K562 (cell line): ENCODE data around the gene HMGXB3. TPM values are rescaled to one million over a fixed set of nuclear protein-coding genes. Genes with fewer than 3 reads are reported as not detected.

Source experiments
- ADNP ChIP-seq: fragments of 200-800 bp; sonication (Bioruptor generic); IDR thresholded peaks from 2 replicates; pipeline ENCODE4 v1.6.1; 2016; ENCODE audit warnings: missing genetic modification characterization, missing compliant biosample characterization
- ARID2 ChIP-seq: fragments of 450-650 bp; IDR thresholded peaks from 2 replicates; pipeline ENCODE4 v1.6.1; 2017; ENCODE audit warnings: antibody characterized with exemption, mild to moderate bottlenecking
- CCAR2 ChIP-seq: fragments of 200-400 bp; formaldehyde crosslinking; IDR thresholded peaks from 2 replicates; pipeline ENCODE4 v1.6.1; 2017; ENCODE audit warnings: mild to moderate bottlenecking, low read depth, low read length
- CEBPG ChIP-seq, 3 experiments: fragments of 200-800 bp in 1 of 3; sonication (Bioruptor generic) in 1 of 3; sonication (generic) in 1 of 3; formaldehyde crosslinking in 1 of 3; IDR thresholded peaks in 2 of 3; conservative IDR thresholded peaks in 1 of 3; 2 replicates each; pipeline versions ENCODE4 v1.6.1 to v1.8.0; 2016 to 2022; ENCODE audit warnings: missing compliant biosample characterization in 2 of 3, missing genetic modification characterization in 2 of 3, mild to moderate bottlenecking in 1 of 3, missing genetic modification reagents in 1 of 3
- EP400 ChIP-seq: fragments of 450-650 bp; IDR thresholded peaks from 2 replicates; pipeline ENCODE4 v1.6.1; 2017; ENCODE audit warnings: antibody characterized with exemption, mild to moderate bottlenecking, moderate library complexity
- GTF2A2 ChIP-seq: IDR thresholded peaks from 2 replicates; pipeline ENCODE4 v1.6.1; 2016; ENCODE audit warnings: mild to moderate bottlenecking, missing genetic modification characterization, missing compliant biosample characterization
- GTF2B ChIP-seq: IDR thresholded peaks from 2 replicates; pipeline ENCODE4 v1.6.1; 2011; ENCODE audit not compliant: insufficient read length; ENCODE audit errors: extremely low read depth
- MCM3 ChIP-seq: fragments of 450-650 bp; IDR thresholded peaks from 2 replicates; pipeline ENCODE4 v1.6.1; 2016
- MTA2 ChIP-seq: fragments of 450-650 bp; IDR thresholded peaks from 2 replicates; pipeline ENCODE4 v1.6.1; 2016; ENCODE audit warnings: low read depth
- PRMT5 ChIP-seq: sonication (generic); formaldehyde crosslinking; IDR thresholded peaks from 2 replicates; pipeline ENCODE4 v1.5.0; 2020; ENCODE audit warnings: missing genetic modification reagents
- PTRF ChIP-seq: fragments of 450-650 bp; IDR thresholded peaks from 2 replicates; pipeline ENCODE4 v1.6.1; 2016; ENCODE audit warnings: mild to moderate bottlenecking, missing genetic modification characterization, missing compliant biosample characterization
- TFAM ChIP-seq: fragments of 250-450 bp; sonication (Bioruptor Pico); conservative IDR thresholded peaks from 2 replicates; pipeline ENCODE4 v1.5.0; 2021; ENCODE audit warnings: mild to moderate bottlenecking, moderate library complexity
- USF1 ChIP-seq: sonication (generic); formaldehyde crosslinking; IDR thresholded peaks from 2 replicates; pipeline ENCODE4 v1.9.0; 2022; ENCODE audit warnings: mild to moderate bottlenecking, missing genetic modification reagents
- YBX1 ChIP-seq: fragments of 450-650 bp; IDR thresholded peaks from 2 replicates; pipeline ENCODE4 v1.7.1; 2016; ENCODE audit warnings: mild to moderate bottlenecking
- ZBTB26 ChIP-seq: fragments of 450-650 bp; formaldehyde crosslinking; IDR thresholded peaks from 2 replicates; pipeline ENCODE4 v1.4.0; 2022; ENCODE audit warnings: missing genetic modification characterization
- ZNF143 ChIP-seq: sonication (generic); formaldehyde crosslinking; IDR thresholded peaks from 2 replicates; pipeline ENCODE4 v1.9.0; 2022; ENCODE audit warnings: mild to moderate bottlenecking, missing genetic modification reagents
- ZNF583 ChIP-seq: fragments of 250-450 bp; sonication (Bioruptor Pico); IDR thresholded peaks from 2 replicates; pipeline ENCODE4 v1.4.0; 2020
- ZNF717 ChIP-seq: fragments of 250-450 bp; sonication (Bioruptor Pico); IDR thresholded peaks from 2 replicates; pipeline ENCODE4 v1.5.0; 2021
- ZZZ3 ChIP-seq: fragments of 450-650 bp; IDR thresholded peaks from 2 replicates; pipeline ENCODE4 v1.6.1; 2016; ENCODE audit warnings: antibody characterized with exemption, mild to moderate bottlenecking, moderate library complexity
- polyA plus RNA-seq, 8 experiments: library from polyadenylated mRNA; depleted of rRNA in 4 of 8; stranded (reverse) in 5 of 8; unstranded in 3 of 8; fragments of >200 nt; fragmentation: Nextera tagmentation in 2 of 8; fragmentation: Illumina TruSeq in 1 of 8; extraction: Ambion mirVana in 2 of 8; extraction: Trizol in 1 of 8; gene quantifications; 2 replicates each; pipeline versions ENCODE4 v1.2.1 to v1.2.3, GENCODE V29; 2011 to 2014; ENCODE audit warnings: inconsistent platforms in 1 of 8, missing spikeins in 1 of 8
- total RNA-seq, 7 experiments: library from RNA; depleted of rRNA in 6 of 7; stranded (reverse); fragments of >200 nt in 6 of 7; fragmentation: Illumina TruSeq in 2 of 7; extraction: Trizol in 2 of 7; gene quantifications; 2 replicates each; pipeline versions ENCODE4 v1.2.1 to v1.2.3, GENCODE V29; 2011 to 2021; ENCODE audit warnings: low replicate concordance in 1 of 7
- TF ChIP-seq, protein P1 (sequence below): fragments of 450-650 bp; IDR thresholded peaks from 2 replicates; pipeline ENCODE4 v1.6.1; 2016; ENCODE audit warnings: low read depth, mild to moderate bottlenecking, moderate library complexity
- TF ChIP-seq, protein P2 (sequence below), 3 experiments: IDR thresholded peaks in 2 of 3; conservative IDR thresholded peaks in 1 of 3; 2 replicates each; pipeline ENCODE4 v1.5.1; 2011 to 2012; ENCODE audit warnings: low read length in 3 of 3, mild to moderate bottlenecking in 3 of 3, control low read depth in 2 of 3, improper control_type of control experiment in 1 of 3, inconsistent platforms in 1 of 3, low read depth in 1 of 3, mixed read lengths in 1 of 3, moderate library complexity in 1 of 3; ENCODE audit not compliant: insufficient read depth in 2 of 3
- TF ChIP-seq, protein P3 (sequence below): sonication (generic); formaldehyde crosslinking; IDR thresholded peaks from 2 replicates; pipeline ENCODE4 v1.8.0; 2022; ENCODE audit warnings: mild to moderate bottlenecking, missing genetic modification reagents

The HMGXB3 gene
- total and polyA plus RNA-seq, 9 of the 15 experiments (the other 6 are each of a cell fraction or from before 2014, with no cell fraction given) = 1.8 to 44.1 (median 32.2) TPM

DNA sequence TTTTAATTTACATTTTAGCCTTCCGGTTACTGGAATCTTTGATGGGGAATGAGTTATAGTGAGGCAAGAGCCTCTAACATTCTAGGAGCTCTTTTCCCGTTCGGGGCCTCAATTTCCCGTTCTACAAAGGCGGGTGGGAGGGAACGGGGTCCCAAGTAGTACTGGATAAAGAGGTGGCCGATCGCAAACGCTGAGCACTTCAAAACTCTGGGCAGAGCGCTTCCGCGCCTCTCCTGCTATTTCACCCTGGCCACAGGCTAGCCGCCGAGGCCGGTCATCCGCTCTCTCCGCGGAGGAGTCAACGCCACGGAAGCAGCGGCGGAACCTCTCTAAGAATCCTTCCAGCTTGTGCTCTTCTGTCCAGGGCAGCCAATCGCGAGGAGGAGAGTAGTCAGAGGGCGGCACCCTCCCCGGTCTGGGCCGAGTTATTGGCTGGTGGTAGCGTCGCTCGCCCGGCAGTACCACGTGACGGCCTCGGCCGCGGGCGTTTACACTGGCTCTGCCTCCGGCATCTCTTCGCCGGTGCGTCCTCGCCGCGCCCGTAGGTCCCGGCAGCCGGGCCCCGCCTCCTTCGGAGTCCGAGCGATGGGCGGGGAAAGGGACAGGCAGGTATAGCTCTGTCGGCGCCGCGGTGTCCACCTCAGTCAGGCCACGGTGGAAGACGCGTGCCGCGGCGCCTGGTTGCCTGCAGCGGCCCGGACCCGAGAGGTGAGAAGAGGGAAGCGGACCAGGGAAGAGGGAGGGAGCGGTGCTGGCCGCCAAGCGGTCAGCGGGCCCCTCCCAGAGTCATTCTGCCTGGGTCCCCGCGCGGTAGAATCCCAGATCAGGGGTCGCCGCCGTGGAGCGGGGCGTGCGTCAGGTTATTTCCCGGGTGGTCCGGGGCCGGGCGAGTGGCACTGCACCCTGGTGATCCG is 40.0 kb upstream of the HMGXB3 start, which contains the start of gene SLC26A2 (continued):
- TF ChIP-seq, protein P1, sequence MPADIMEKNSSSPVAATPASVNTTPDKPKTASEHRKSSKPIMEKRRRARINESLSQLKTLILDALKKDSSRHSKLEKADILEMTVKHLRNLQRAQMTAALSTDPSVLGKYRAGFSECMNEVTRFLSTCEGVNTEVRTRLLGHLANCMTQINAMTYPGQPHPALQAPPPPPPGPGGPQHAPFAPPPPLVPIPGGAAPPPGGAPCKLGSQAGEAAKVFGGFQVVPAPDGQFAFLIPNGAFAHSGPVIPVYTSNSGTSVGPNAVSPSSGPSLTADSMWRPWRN = no peak
- TF ChIP-seq, protein P2, sequence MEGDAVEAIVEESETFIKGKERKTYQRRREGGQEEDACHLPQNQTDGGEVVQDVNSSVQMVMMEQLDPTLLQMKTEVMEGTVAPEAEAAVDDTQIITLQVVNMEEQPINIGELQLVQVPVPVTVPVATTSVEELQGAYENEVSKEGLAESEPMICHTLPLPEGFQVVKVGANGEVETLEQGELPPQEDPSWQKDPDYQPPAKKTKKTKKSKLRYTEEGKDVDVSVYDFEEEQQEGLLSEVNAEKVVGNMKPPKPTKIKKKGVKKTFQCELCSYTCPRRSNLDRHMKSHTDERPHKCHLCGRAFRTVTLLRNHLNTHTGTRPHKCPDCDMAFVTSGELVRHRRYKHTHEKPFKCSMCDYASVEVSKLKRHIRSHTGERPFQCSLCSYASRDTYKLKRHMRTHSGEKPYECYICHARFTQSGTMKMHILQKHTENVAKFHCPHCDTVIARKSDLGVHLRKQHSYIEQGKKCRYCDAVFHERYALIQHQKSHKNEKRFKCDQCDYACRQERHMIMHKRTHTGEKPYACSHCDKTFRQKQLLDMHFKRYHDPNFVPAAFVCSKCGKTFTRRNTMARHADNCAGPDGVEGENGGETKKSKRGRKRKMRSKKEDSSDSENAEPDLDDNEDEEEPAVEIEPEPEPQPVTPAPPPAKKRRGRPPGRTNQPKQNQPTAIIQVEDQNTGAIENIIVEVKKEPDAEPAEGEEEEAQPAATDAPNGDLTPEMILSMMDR (IDR thresholded peaks at IDR 0.05 in 2 of 3, conservative IDR thresholded peaks at IDR 0.05 in 1 of 3; ENCODE audit: insufficient read depth in 2 of 3, low read depth in 1 of 3, low read length in 3 of 3) = no peak
- no peak for TF ChIP-seq ZNF717 (CRISPR knock-in tag)
- no peak for TF ChIP-seq CCAR2
- no peak for TF ChIP-seq GTF2B
- TF ChIP-seq CEBPG (CRISPR knock-in tag; IDR thresholded peaks at IDR 0.05) = no peak
- no peak for TF ChIP-seq CEBPG (tag; conservative IDR thresholded peaks at IDR 0.05 in 1 of 2, IDR thresholded peaks at IDR 0.05 in 1 of 2)
- no peak for TF ChIP-seq ZBTB26 (CRISPR knock-in tag)
- no peak for TF ChIP-seq YBX1
- TF ChIP-seq, protein P3, sequence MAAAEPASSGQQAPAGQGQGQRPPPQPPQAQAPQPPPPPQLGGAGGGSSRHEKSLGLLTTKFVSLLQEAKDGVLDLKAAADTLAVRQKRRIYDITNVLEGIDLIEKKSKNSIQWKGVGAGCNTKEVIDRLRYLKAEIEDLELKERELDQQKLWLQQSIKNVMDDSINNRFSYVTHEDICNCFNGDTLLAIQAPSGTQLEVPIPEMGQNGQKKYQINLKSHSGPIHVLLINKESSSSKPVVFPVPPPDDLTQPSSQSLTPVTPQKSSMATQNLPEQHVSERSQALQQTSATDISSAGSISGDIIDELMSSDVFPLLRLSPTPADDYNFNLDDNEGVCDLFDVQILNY (CRISPR knock-in tag) = 0 out of 2 replicates have a peak, but pooled peaks have one; percentile 64
- TF ChIP-seq MCM3 = no peak
- no peak for TF ChIP-seq ADNP
- TF ChIP-seq ZZZ3 = no peak
- TF ChIP-seq PRMT5 (CRISPR knock-in tag) = no peak
- no peak for TF ChIP-seq ARID2
- 0 out of 2 replicates have a peak, but pooled peaks have one; percentile 40 for TF ChIP-seq GTF2A2 (tag)
- no peak for TF ChIP-seq MTA2
- TF ChIP-seq USF1 (CRISPR knock-in tag) = peak; percentile 99
- TF ChIP-seq ZNF583 = no peak
- TF ChIP-seq ZNF143 (CRISPR knock-in tag) = no peak
- TF ChIP-seq TFAM (CRISPR knock-in tag) = no peak
- TF ChIP-seq PTRF (tag) = no peak
- TF ChIP-seq EP400 = peak; percentile 79
